ENCODE results near the gene MOSPD3. TPM values are rescaled to one million over a fixed set of nuclear protein-coding genes. Genes with fewer than 3 reads are reported as not detected.

Gene MOSPD3
- polyA plus RNA-seq, 1 experiment, result 9.1 TPM

DNA sequence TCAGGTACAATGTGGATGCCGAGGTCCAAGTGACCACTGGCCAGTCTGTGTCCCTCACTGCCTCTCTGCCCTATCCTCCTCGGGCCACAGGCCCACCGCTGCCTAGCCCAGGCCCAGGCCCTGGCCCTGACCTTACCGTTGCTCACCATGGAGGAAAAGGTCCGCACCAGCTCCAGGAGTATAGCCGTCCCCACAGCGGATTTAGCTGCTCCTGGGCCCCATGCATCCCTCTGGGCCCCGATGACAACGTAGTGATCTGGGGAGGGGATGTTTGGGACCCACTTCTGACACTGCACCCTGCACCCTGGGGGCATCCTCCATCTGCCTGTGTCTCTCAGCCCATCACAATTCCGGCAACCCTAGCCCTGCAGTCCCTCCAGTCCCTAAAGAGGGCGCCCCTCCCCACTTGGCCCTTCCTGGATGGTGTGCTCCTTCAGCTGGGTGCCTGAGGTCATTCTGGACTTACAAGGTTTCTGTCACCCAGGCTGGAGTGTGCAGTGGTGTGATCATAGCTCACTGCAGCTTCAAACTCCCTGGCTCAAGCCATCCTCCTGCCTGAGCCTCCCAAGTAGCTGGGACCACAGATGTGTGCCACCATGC, 16.9 kb downstream of the MOSPD3 start:
- DNase-seq (ENCODE audit: low read depth, low spot score), result no peak

DNA sequence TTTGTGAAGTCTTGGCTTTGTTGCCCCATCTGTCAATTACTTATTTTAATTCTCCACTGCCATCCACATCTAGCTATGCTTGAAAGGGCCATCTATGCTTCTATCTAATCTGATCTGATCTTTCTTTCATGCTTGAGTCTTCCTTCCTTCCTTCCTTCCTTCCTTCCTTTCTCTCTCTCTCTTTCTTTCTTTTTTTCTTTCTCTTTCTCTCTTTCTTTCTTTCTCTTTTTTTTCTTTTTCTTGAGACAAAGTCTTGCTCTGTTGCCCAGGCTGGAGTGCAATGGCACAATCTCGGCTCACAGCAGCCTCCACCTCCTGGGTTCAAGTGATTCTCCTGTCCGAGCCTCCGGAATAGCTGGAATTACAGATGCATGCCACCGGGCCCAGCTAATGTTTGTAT, 17.7 kb downstream of the MOSPD3 start:
- DNase-seq (ENCODE audit: low read depth, low spot score), result no peak
- ChIA-PET CTCF (interaction anchor here (0.6 kb wide), 1 partner anchor 186 kb away, joined by 3 read pairs; no protein-coding TSS in a partner anchor), POLR2A (no interaction called here)
- Histone ChIP-seq H3K27ac (ENCODE audit: low read depth, low read length) (no peak overlapping the region), H3K9me3 (ENCODE audit: control insufficient read depth, insufficient read depth, low read length) (no peaks in the 10 kb centered on the region), H3K4me3 (ENCODE audit: low read depth, low read length) (no peak overlapping the region), H3K27me3 (ENCODE audit: control insufficient read depth, insufficient read depth, low read length) (peaks cover 16% of the 10 kb centered on the region)
- TF ChIP-seq, protein P1, sequence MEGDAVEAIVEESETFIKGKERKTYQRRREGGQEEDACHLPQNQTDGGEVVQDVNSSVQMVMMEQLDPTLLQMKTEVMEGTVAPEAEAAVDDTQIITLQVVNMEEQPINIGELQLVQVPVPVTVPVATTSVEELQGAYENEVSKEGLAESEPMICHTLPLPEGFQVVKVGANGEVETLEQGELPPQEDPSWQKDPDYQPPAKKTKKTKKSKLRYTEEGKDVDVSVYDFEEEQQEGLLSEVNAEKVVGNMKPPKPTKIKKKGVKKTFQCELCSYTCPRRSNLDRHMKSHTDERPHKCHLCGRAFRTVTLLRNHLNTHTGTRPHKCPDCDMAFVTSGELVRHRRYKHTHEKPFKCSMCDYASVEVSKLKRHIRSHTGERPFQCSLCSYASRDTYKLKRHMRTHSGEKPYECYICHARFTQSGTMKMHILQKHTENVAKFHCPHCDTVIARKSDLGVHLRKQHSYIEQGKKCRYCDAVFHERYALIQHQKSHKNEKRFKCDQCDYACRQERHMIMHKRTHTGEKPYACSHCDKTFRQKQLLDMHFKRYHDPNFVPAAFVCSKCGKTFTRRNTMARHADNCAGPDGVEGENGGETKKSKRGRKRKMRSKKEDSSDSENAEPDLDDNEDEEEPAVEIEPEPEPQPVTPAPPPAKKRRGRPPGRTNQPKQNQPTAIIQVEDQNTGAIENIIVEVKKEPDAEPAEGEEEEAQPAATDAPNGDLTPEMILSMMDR (IDR thresholded peaks at IDR 0.05; ENCODE audit: low read depth, low read length), result no peak

More for the DNA sequence above, 16.9 kb downstream of the MOSPD3 start:
- H3K27me3 ChIP-seq (ENCODE audit: control insufficient read depth, insufficient read depth, low read length), result peaks cover 9% of the 10 kb centered on the region
- ChIA-PET POLR2A (no interaction called here), CTCF (interaction anchor here (0.6 kb wide), 1 partner anchor 187 kb away, joined by 3 read pairs; no protein-coding TSS in a partner anchor)
- TF ChIP-seq, protein P1 (IDR thresholded peaks at IDR 0.05; ENCODE audit: low read depth, low read length), result peak; percentile 30
- no peak overlapping the region for H3K4me3 ChIP-seq (ENCODE audit: low read depth, low read length)
- H3K9me3 ChIP-seq (ENCODE audit: control insufficient read depth, insufficient read depth, low read length), result no peaks in the 10 kb centered on the region
- H3K27ac ChIP-seq (ENCODE audit: low read depth, low read length), result no peak overlapping the region

DNA sequence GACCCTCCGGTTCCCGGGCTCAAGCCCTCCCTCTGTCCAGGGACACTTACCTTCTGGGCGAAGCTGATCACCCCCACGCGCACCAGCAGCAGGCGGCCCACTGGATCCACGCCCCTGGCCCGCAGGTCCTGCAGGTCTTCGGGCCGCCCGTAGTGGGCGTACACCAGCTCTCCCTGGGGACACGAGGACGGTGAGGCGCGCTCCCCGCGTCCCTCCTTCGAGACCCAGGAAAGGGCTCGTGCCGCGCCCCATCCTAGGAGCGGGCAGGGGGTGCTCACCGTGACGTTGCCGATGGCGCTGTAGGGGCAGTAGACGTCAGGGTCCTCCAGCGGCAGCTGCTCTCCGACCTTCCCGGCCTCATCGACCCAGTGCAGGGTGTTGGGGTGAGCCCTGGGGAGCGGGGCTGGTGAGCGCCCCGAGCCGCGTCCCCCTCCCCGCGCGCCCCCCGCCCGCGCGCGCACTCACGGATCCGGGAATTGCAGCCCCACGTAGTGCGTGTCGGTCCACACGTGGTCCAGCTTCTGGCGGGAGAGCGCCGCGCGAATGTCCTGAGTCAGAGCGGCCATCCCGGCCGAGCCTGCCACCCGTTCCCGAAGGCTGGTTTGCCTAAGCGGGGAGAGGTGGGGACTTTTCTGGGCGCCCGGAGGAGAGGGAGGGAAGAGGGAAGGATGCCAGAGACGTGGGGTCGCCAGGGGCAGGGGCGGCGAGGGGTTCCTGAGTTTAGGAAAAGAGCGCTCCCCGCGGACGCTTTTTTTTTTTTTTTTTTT, 20.8 kb downstream of the MOSPD3 start:
- no peak overlapping the region for H3K27ac ChIP-seq (ENCODE audit: low read depth, low read length)
- H3K4me3 ChIP-seq (ENCODE audit: low read depth, low read length), result peak overlapping the region; percentile 49
- no peaks in the 10 kb centered on the region for H3K9me3 ChIP-seq (ENCODE audit: control insufficient read depth, insufficient read depth, low read length)
- H3K27me3 ChIP-seq (ENCODE audit: control insufficient read depth, insufficient read depth, low read length), result peaks cover 17% of the 10 kb centered on the region
- CTCF ChIA-PET, result interaction anchor here (0.6 to 1.5 kb wide), 4 partner anchors 14 to 44 kb away, joined by 3 to 4 read pairs (median 3); partner anchors contain the start of genes MOSPD3 and PCOLCE
- TF ChIP-seq, protein P1 (IDR thresholded peaks at IDR 0.05; ENCODE audit: low read depth, low read length), result peak; percentile 44; the same call in 1 of the 2 replicates
- POLR2A ChIA-PET, result interaction anchor here (0.6 to 1.2 kb wide), 4 partner anchors 9 to 47 kb away, joined by 3 to 8 read pairs (median 6); partner anchors contain the start of genes FBXO24, LRCH4, MOSPD3 and PCOLCE
- DNase-seq (ENCODE audit: low read depth, low spot score), result no peak

DNA sequence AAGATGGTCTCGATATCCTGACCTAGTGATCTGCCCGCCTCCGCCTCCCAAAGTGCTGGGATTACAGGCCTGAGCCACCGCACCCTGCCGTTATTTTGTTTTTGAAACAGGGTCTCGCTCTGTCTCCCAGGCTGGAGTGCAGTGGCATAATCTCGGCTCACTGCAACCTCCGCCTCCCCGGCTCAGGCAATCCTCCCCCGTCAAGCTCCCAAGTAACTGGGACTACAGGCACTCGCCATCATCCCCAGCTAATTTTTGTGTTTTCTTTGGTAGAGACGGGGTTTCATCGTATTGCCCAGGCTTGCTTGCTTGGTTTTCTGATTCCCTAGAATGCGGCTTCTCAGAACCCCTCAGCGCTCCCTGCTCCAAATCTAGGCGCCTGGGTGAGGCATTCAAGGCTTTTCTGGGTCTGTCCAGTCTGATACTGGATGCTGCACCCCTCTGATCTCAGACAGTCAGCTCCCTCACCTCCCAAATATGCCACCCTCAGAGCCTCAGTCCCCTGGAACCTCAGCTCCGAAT, 27.7 kb downstream of the MOSPD3 start:
- POLR2A ChIA-PET, result no interaction called here
- TF ChIP-seq, protein P1 (IDR thresholded peaks at IDR 0.05; ENCODE audit: low read depth, low read length), result no peak
- Histone ChIP-seq H3K4me3 (ENCODE audit: low read depth, low read length) (no peak overlapping the region), H3K27me3 (ENCODE audit: control insufficient read depth, insufficient read depth, low read length) (peaks cover 11% of the 10 kb centered on the region), H3K9me3 (ENCODE audit: control insufficient read depth, insufficient read depth, low read length) (no peaks in the 10 kb centered on the region), H3K27ac (ENCODE audit: low read depth, low read length) (no peak overlapping the region)
- CTCF ChIA-PET, result interaction anchor here (0.5 kb wide), 1 partner anchor 81 kb away, joined by 4 read pairs; no protein-coding TSS in a partner anchor
- DNase-seq (ENCODE audit: low read depth, low spot score), result no peak
